Motor neuron (in vitro differentiated cells): Measurements from ENCODE around the gene NLRP11. TPM values are rescaled to one million over a fixed set of nuclear protein-coding genes. Genes with fewer than 3 reads are reported as not detected.
"Not testable (repeated sequence)": the region's sequence is repeated elsewhere in the genome, so short reads cannot be mapped to it uniquely, and the experiment has no call there.

Experiments
- ATAC-seq, 8 experiments: fragments of 200-7000 bp; cut with Tn5 transposase; replicated peaks in 6 of 8; 2 replicates each; pipeline ENCODE4 v1.8.0; 2021; ENCODE audit warnings: mild to moderate bottlenecking in 8 of 8, moderate library complexity in 8 of 8
- H3K27ac ChIP-seq, 2 donors: fragments of 250-450 bp; sonication (Bioruptor Pico); 2 replicates each; pipeline ENCODE4 v1.9.0; 2021; ENCODE audit warnings: antibody characterized with exemption in 2 of 2, mild to moderate bottlenecking in 2 of 2, moderate library complexity in 1 of 2
- H3K4me1 ChIP-seq, 2 donors: fragments of 250-450 bp; sonication (Bioruptor Pico); replicated peaks in 1 of 2; 2 replicates each; pipeline ENCODE4 v1.6.1; 2021; ENCODE audit warnings: antibody characterized with exemption in 2 of 2, mild to moderate bottlenecking in 2 of 2, moderate library complexity in 1 of 2
- H3K4me3 ChIP-seq, 5 donors: fragments of 250-450 bp; sonication (Bioruptor Pico); 2 replicates each; pipeline ENCODE4 v1.9.0; 2021; ENCODE audit warnings: antibody characterized with exemption in 5 of 5, mild to moderate bottlenecking in 5 of 5, moderate library complexity in 4 of 5
- WGBS, 10 experiments: fragments of 450-650 bp; shearing (Covaris generic); methylation state at CpG; one replicate each; pipeline ENCODE4 v1.0.0; 2022; 5-methylcytosine and 5-hydroxymethylcytosine counted together
- in situ Hi-C, 9 experiments: fragments of 400-800 bp; cut with MboI; loops; one replicate each; pipeline ENCODE4 v1.15.0; 2021; ENCODE audit warnings: low sequenced_read_pairs in 9 of 9, low pct_unique_long_range_greater_than_20kb in 2 of 9; ENCODE audit not compliant: unreplicated experiment in 9 of 9
- total RNA-seq, 8 experiments: library from RNA; unstranded; fragments of 300-600 nt; gene quantifications; 2 replicates each; pipeline versions ENCODE4 v1.2.3 to v1.2.4, GENCODE V29; 2022

Gene NLRP11
- total RNA-seq, 8 experiments from 2014 or later: 0.09 to 0.24 (median 0.14) TPM; not detected in 5

GRCh38 chr19:55830656-55831055 lies 1.1 kb downstream of the NLRP11 start:
- no peak overlapping the region for H3K27ac ChIP-seq
- in situ Hi-C loops: no loop called here
- H3K4me1 ChIP-seq: no peaks in the 10 kb centered on the region
- H3K4me3 ChIP-seq: no peak overlapping the region
- 14 to 77% (median 50%) methylated on average over 1 to 4 of the region's 5 CpGs; no CpG with 5 or more reads in 5 of the 10 experiments for WGBS, 10 experiments
- ATAC-seq: no peak

GRCh38 chr19:55820037-55820436 lies 11.8 kb downstream of the NLRP11 start:
- Histone ChIP-seq H3K4me1 (no peaks in the 10 kb centered on the region), H3K27ac (no peak overlapping the region), H3K4me3 (no peak overlapping the region)
- no peak for ATAC-seq
- WGBS, 10 experiments: 0 to 60% (median 25%) methylated on average over 1 to 3 of the region's 3 CpGs; no CpG with 5 or more reads in 2 of the 10 experiments
- in situ Hi-C loops: no loop called here

- WGBS, 10 experiments: 13 to 64% (median 58%) methylated on average over 1 to 4 of the region's 5 CpGs; no CpG with 5 or more reads in 5 of the 10 experiments
- H3K4me3 ChIP-seq: no peak overlapping the region
- no peak overlapping the region for H3K27ac ChIP-seq
- no peaks in the 10 kb centered on the region for H3K4me1 ChIP-seq
- in situ Hi-C loops: no loop called here
- ATAC-seq: no peak
These were observed 17.9 kb downstream of the NLRP11 start for GRCh38 chr19:55813906-55814305.

GRCh38 chr19:55812449-55812848 lies 19.4 kb downstream of the NLRP11 start:
- no peak for ATAC-seq
- in situ Hi-C loops: no loop called here
- Histone ChIP-seq H3K27ac (no peak overlapping the region), H3K4me3 (no peak overlapping the region), H3K4me1 (no peaks in the 10 kb centered on the region)
- 0 to 18% (median 4%) methylated on average over 1 to 7 of the region's 7 CpGs for WGBS, 10 experiments

GRCh38 chr19:55811340-55811739 lies 20.5 kb downstream of the NLRP11 start:
- WGBS, 10 experiments: 0 to 35% (median 0%) methylated on average over 1 to 3 of the region's 3 CpGs; no CpG with 5 or more reads in 3 of the 10 experiments
- H3K27ac ChIP-seq: no peak overlapping the region
- no peaks in the 10 kb centered on the region for H3K4me1 ChIP-seq
- in situ Hi-C loops: no loop called here
- no peak for ATAC-seq
- H3K4me3 ChIP-seq: no peak overlapping the region

- no peak overlapping the region for H3K27ac ChIP-seq
- H3K4me3 ChIP-seq: no peak overlapping the region
- peak in 3 of 8 experiments; percentile 50 to 99 (median 67) for ATAC-seq
- WGBS, 10 experiments: 0 to 37% (median 21%) methylated on average over 1 to 13 of the region's 20 CpGs; no CpG with 5 or more reads in 1 of the 10 experiments
- in situ Hi-C loops: no loop called here
- no peaks in the 10 kb centered on the region for H3K4me1 ChIP-seq
These were observed 22.3 kb downstream of the NLRP11 start for GRCh38 chr19:55809381-55810058.

- ATAC-seq: no peak
These were observed 29.5 kb downstream of the NLRP11 start for GRCh38 chr19:55802281-55802680.

GRCh38 chr19:55801416-55801815 lies 30.4 kb downstream of the NLRP11 start:
- Histone ChIP-seq H3K4me3 (no peak overlapping the region), H3K4me1 (no peaks in the 10 kb centered on the region), H3K27ac (no peak overlapping the region)
- no peak for ATAC-seq
- in situ Hi-C loops: no loop called here
- 0 to 54% (median 26%) methylated on average over 1 to 7 of the region's 7 CpGs for WGBS, 10 experiments

More at GRCh38 chr19:55802281-55802680, 29.5 kb downstream of the NLRP11 start:
- H3K4me3 ChIP-seq: no peak overlapping the region
- no peak overlapping the region for H3K27ac ChIP-seq
- in situ Hi-C loops: no loop called here
- no peaks in the 10 kb centered on the region for H3K4me1 ChIP-seq
- 0 to 76% (median 39%) methylated on average over 2 of the region's 2 CpGs; no CpG with 5 or more reads in 2 of the 10 experiments for WGBS, 10 experiments

GRCh38 chr19:55795021-55795420 lies 36.8 kb downstream of the NLRP11 start:
- Histone ChIP-seq H3K4me3 (no peak overlapping the region), H3K4me1 (no peaks in the 10 kb centered on the region), H3K27ac (no peak overlapping the region)
- in situ Hi-C loops: no loop called here
- WGBS, 10 experiments: 41 to 81% (median 61%) methylated on average over 4 to 11 of the region's 11 CpGs
- ATAC-seq: no peak

- no peak overlapping the region for H3K4me3 ChIP-seq
- WGBS, 10 experiments: 4 to 92% (median 16%) methylated on average over 1 to 4 of the region's 5 CpGs
- H3K4me1 ChIP-seq: no peaks in the 10 kb centered on the region
- no peak overlapping the region for H3K27ac ChIP-seq
- in situ Hi-C loops: no loop called here
- ATAC-seq: no peak
These were observed 50.7 kb downstream of the NLRP11 start for GRCh38 chr19:55781112-55781511.

GRCh38 chr19:55778331-55778730 lies 53.5 kb downstream of the NLRP11 start:
- no peak for ATAC-seq
- 0 to 60% (median 32%) methylated on average over 1 to 10 of the region's 16 CpGs; no CpG with 5 or more reads in 3 of the 10 experiments for WGBS, 10 experiments

GRCh38 chr19:55777528-55777927 lies 54.3 kb downstream of the NLRP11 start:
- no peak for ATAC-seq
- H3K4me3 ChIP-seq: no peak overlapping the region
- no peaks in the 10 kb centered on the region for H3K4me1 ChIP-seq
- 0 to 86% (median 26%) methylated on average over 1 to 6 of the region's 7 CpGs; no CpG with 5 or more reads in 2 of the 10 experiments for WGBS, 10 experiments
- in situ Hi-C loops: no loop called here
- H3K27ac ChIP-seq: no peak overlapping the region

More at GRCh38 chr19:55778331-55778730, 53.5 kb downstream of the NLRP11 start:
- in situ Hi-C loops: no loop called here
- Histone ChIP-seq H3K27ac (no peak overlapping the region), H3K4me3 (no peak overlapping the region), H3K4me1 (no peaks in the 10 kb centered on the region)

GRCh38 chr19:55769632-55770031 lies 62.2 kb downstream of the NLRP11 start:
- H3K4me3 ChIP-seq, in situ Hi-C loops, H3K4me1 ChIP-seq, ATAC-seq, H3K27ac ChIP-seq: not testable (repeated sequence)
- 0 to 14% (median 0%) methylated on average over 1 of the region's 3 CpGs; no CpG with 5 or more reads in 7 of the 10 experiments for WGBS, 10 experiments

- H3K4me3 ChIP-seq, ATAC-seq, H3K4me1 ChIP-seq, H3K27ac ChIP-seq, in situ Hi-C loops: not testable (repeated sequence)
- 10 to 58% (median 37%) methylated on average over 2 to 3 of the region's 6 CpGs; no CpG with 5 or more reads in 6 of the 10 experiments for WGBS, 10 experiments
These were observed 63.0 kb downstream of the NLRP11 start, which contains the start of gene RFPL4AL1 for GRCh38 chr19:55768818-55769217. Gene RFPL4AL1 (plus strand): TSS chr19:55769118. CDS start chr19:55771805, 2,687 bp downstream.
